ENCODE results near the gene ZNF774.
"Not testable (repeated sequence)": the region's sequence is repeated elsewhere in the genome, so short reads cannot be mapped to it uniquely, and the experiment has no call there.

ZNF774 gene

DNA sequence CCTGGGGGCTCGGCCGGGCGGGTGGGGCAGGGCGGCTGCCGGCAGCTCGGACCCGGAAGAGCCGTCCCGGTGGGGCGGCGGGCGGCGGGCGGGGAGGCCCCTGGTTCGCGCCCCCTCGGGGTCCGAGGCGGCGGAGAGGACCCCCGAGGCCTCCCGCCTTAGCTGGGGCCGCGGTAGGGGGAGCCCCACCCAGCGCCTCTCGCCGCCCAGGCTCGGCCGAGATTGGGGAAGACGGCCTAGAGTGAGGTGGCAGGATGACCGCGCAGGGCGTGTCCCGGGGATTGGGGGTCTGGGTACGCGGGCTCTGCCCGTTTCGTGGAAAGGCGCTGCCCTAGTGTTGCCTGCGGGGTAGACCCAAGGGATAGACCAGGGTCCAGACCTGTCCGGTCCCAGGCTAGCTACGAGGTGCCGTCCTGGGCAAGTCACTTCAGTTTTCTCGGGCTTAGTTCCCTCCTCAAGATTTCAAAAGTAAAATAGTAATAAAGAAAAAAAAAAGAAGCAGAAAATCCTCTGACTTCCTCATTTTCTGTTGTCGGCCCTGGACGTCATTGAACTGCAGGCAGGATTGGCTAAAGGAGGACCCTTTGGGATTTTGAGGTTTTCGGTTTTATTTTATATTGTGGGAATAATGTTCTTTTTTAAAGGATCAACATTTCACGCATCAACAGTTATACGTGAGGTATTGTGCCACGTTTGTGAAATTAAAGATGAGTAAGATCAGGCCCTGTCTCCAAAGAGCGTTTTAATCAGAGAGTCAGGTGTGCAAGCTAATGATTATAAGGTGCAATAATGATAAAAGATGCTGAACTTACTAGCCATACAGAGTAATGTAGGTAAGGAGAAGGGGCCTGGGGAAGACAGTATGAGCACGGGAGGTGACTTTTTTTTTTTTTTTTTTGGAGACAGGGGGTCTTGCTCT, 36.6 kb downstream of the ZNF774 start:
- DNase-seq (ENCODE audit: low read depth) = peak; percentile 81

- no peak for DNase-seq (ENCODE audit: low read depth)
Observed at GRCh38 chr15:90389513-90389912, 37.4 kb downstream of the ZNF774 start.

DNA sequence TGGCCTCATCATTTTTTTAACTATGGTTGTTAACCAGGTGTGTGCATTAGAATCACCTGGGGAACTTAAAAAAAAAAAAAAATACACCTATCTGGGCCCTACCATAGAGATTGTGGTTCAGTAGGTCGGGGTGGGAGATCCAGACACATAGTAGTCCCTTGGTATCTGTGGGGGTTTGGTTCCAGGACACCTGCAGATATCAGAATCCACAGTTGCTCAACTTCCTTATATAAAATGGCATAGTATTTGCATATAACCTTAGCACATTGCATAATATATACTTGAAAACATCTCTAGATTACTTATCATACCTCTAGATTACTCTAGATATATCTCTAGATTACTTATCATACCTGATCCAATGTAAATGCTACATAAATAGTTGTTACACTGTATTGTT, 41.0 kb downstream of the ZNF774 start:
- no peak for DNase-seq (ENCODE audit: low read depth)

- no peak for DNase-seq (ENCODE audit: low read depth)
Observed at GRCh38 chr15:90394074-90394473, 42.0 kb downstream of the ZNF774 start.

DNA sequence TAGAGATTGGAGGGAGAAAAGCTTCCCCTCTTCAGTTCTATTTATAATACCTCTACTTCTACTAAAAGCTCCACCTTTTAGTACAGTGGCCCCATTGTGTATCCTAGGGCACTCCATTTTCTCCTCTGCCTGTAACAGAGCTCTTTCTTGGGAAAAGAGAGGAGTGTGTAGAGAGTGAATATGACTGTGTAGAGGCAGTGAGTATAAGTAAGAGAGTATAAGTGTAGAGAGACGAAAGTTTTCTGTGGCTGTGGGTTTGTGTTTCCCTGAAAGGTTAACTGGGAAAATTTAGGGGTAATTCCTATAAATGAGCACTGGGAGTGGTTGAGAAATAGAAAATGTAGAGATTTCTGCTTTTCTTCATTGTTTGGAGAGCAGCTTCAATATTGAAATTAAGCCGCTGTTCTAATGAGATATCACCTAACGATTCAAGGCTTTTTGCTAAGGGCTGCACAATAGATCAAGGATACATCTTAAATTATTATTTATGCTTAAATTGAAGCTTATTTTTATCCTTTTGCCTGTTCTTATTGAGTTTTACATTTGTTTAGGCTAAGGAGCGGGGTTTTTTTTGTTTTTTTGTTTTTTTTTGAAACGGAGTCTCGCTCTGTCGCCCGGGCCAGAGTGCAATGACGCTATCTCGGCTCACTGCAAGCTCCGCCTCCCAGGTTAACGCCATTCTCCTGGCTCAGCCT, 42.8 kb downstream of the ZNF774 start:
- no peak for DNase-seq (ENCODE audit: low read depth)

DNA sequence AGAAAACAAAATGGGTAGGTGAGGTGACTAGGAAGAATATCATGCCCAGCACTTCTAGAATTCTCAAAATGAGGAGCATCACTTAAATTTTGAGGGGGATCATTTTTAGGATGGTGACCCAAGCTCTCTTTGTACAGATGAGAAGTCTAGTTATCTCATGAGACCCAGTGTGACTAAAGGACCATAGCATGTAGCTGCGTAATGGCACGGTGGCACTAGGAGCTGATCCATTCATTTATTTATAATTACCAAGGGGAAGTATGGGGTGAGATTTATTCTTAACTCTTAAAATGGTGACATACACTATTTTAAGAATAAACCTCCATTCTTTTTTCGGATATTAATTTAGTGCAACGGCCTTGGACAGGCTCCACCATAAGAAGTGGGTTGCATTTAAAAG, 44.2 kb downstream of the ZNF774 start:
- DNase-seq (ENCODE audit: low read depth) = no peak

DNA sequence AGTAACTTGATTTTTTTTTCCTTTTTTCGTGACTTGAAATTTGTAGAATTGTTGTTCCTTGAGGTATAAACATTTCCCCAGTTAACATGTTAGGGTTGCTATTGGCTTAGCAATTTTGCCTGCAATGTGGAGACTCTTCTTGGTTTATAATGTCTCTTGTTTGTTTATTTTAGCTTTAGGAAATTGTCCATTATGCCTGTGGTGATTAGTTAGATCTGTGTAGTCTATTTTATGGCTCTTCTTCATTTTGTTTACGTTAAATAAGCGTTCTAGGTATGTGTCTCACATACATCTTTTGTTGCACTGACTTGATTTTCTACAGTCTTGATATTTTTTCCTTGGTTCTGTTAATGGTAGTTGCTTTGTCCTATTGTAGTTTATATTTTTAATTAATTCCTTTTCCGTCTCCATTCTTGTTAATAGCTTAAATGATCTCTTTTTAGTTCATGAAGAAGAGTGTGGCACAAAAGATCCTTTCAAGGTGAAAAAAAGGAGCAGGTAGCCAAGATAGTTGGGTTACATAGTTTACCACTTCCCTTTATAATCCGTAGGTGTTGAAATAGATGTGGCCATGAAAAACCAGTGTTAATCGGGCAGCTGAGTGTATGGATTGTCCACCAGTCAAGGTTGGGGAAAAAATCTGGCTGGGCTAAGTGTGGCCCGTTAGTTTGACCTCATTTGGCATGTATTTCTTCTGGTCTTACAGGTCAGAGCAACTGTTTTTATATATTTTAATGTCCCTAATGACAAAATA, 48.1 kb downstream of the ZNF774 start:
- DNase-seq (ENCODE audit: low read depth) = peak; percentile 36

DNA sequence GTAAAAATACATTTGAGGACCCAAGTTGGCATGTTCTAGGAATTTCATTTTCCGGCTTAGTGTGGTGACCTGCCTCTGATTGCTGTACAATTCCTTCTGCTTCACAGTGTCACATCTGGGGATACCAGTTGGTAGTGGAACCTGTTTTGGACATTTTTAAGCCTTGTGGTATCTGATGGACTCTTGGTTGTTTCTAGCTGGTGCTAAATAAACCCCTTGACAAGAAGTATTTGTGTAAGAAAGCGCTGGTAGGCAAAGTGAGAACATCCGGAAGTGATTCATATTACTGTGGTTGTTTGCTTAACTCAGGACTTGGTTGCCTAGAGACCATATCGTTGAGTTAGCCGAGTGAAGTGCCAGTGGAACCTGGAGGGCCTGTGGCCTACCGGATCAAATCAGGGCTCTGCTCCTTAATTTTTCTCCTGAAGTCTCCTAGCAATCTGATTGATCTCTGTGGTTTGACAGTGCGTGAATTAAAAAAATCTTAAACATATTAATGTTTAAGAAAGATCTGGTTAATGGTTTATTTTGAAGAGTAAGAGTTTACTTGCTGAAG, 48.8 kb downstream of the ZNF774 start:
- DNase-seq (ENCODE audit: low read depth) = peak; percentile 95

- no peak for DNase-seq (ENCODE audit: low read depth)
Observed at GRCh38 chr15:90401495-90401894, 49.4 kb downstream of the ZNF774 start.

- peak; percentile 84 for DNase-seq (ENCODE audit: low read depth)
Observed at GRCh38 chr15:90402223-90402622, 50.1 kb downstream of the ZNF774 start.

GRCh38 chr15:90402767-90403166, 50.7 kb downstream of the ZNF774 start:
- DNase-seq (ENCODE audit: low read depth) = peak; percentile 10

- DNase-seq (ENCODE audit: low read depth) = no peak
Observed at GRCh38 chr15:90405055-90405607, 53.0 kb downstream of the ZNF774 start.

DNA sequence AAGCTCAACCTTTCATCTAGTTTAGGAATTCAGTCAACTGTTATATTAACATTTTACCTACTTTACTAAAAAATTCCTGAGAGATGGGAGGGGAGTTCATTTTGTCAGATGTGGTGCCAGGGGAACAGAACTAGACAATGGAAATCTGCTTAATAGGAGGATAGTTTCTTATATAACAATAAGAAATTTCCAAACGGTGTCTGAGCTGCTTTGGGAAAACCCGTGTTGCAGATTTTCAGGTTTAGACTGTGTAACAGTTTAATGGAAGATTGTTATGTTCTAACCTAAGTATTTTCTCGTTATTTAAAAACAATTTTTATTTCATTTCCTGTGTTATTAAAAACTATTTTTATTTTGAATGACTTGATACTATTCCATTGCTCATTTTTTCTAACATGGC, 55.3 kb downstream of the ZNF774 start:
- no peak for DNase-seq (ENCODE audit: low read depth)

- no peak for DNase-seq (ENCODE audit: low read depth)
Observed at GRCh38 chr15:90407871-90408317, 55.8 kb downstream of the ZNF774 start.

DNA sequence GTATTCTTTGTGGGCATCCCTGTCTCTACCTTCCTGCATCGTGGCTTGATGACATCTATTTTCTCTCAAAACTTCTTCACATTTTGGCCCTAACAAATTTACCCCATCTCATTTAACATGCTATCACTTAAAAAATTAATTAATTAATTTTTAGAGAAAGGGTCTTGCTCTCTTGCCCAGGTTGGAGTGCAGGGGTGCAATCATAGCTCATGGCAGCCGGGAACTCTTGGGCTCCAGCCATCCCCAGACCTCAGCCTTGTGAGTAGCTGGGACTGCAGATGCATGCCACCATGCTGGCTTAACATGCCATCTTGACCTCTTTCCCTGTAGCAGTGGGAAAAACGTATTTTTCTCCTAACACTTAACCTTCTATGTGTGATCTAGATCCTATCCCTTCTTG, 56.6 kb downstream of the ZNF774 start:
- DNase-seq (ENCODE audit: low read depth) = no peak

DNA sequence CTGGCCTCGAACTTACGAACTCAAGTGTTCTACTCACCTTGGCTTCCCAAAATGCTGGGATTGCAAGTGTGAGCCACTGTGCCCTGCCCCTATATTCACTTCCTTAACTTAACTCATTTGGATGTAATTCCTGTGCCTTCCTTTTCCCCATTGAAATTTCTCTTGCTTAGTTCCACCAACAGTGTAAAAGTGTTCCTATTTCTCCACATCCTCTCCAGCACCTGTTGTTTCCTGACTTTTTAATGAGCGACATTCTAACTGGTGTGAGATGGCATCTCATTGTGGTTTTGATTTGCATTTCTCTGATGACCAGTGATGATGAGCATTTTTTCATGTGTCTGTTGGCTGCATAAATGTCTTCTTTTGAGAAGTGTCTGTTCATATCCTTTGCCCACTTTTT, 57.5 kb downstream of the ZNF774 start:
- DNase-seq (ENCODE audit: low read depth) = not testable (repeated sequence)

DNA sequence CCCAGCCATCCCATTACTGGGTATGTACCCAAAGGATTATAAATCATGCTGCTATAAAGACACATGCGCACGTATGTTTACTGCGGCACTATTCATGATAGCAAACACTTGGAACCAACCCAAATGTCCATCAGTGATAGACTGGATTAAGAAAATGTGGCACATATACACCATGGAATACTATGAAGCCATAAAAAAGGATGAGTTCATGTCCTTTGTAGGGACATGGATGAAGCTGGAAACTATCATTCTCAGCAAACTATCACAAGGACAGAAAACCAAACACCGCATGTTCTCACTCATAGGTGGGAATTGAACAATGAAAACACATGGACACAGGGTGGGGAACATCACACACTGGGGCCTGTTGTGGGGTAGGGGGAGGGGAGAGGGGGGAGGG, 58.2 kb downstream of the ZNF774 start:
- not testable (repeated sequence) for DNase-seq (ENCODE audit: low read depth)

DNA sequence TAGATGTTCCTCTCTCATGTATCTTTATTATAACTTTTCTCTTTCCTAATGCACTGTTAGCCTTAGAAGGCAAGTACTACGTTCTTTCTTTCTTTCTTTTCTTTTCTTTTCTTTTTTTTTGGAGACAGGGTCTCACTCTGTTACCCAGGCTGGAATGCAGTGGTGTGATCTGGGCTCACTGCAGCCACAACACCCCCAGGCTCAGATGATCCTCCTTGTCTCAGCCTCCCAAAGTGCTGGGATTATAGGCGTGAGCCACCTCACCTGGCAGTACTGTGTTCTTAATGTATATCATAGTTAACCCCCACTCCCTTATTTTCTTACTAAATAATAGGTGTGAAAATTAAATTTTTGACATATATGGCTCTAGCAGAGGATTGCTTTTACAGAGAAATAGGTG, 59.1 kb downstream of the ZNF774 start:
- no peak for DNase-seq (ENCODE audit: low read depth)

Measured in ELR (cell line).